GM06990 (cell line): ENCODE results near the gene CNST.
A peak's percentile ranks its signal among the peaks of the same experiment; 100 is the strongest.

Experiments
- DNase-seq: peaks from one replicate; pipeline ENCODE4 v3.0.0-alpha.2; 2011; ENCODE audit not compliant: insufficient read length; ENCODE audit errors: extremely low read depth
- H3K27me3 ChIP-seq: replicated peaks from 2 replicates; pipeline ENCODE4 v1.6.0; 2011; ENCODE audit warnings: low read length; ENCODE audit not compliant: control insufficient read depth, insufficient read depth
- H3K36me3 ChIP-seq: 2 replicates; pipeline ENCODE4 v1.5.1; 2011; ENCODE audit warnings: low read length; ENCODE audit not compliant: control insufficient read depth, insufficient read depth
- H3K4me3 ChIP-seq: replicated peaks from 2 replicates; pipeline ENCODE4 v1.5.1; 2011; ENCODE audit warnings: low read depth, mild to moderate bottlenecking, control low read depth, low read length
- TF ChIP-seq, protein P1 (sequence below): IDR thresholded peaks from 2 replicates; pipeline ENCODE4 v1.5.1; 2011; ENCODE audit warnings: low read length, control low read depth, mild to moderate bottlenecking, inconsistent platforms; ENCODE audit not compliant: insufficient read depth, poor library complexity, severe bottlenecking

Gene CNST

DNA sequence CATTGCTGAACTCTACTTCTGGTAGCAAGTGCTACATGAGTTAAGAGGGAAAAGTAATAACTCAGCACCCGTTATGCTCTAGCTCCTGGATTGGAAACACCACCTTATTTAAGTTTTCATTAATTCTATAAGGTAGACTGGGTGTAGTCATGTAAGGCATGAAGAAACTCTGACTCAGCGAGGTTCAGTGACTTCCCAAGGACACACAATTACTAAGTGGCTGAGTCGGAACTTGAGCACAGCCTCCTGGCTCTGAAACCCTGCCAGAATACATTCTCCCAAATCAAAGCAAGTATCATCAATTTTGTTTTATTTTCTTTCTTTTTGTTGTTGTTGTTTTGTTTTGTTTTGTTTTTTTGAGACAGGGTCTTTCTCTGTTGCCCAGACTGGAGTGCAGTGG lies 128.9 kb downstream of the CNST start:
- TF ChIP-seq, protein P1, sequence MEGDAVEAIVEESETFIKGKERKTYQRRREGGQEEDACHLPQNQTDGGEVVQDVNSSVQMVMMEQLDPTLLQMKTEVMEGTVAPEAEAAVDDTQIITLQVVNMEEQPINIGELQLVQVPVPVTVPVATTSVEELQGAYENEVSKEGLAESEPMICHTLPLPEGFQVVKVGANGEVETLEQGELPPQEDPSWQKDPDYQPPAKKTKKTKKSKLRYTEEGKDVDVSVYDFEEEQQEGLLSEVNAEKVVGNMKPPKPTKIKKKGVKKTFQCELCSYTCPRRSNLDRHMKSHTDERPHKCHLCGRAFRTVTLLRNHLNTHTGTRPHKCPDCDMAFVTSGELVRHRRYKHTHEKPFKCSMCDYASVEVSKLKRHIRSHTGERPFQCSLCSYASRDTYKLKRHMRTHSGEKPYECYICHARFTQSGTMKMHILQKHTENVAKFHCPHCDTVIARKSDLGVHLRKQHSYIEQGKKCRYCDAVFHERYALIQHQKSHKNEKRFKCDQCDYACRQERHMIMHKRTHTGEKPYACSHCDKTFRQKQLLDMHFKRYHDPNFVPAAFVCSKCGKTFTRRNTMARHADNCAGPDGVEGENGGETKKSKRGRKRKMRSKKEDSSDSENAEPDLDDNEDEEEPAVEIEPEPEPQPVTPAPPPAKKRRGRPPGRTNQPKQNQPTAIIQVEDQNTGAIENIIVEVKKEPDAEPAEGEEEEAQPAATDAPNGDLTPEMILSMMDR = no peak
- Histone ChIP-seq H3K4me3 (no peak overlapping the region), H3K36me3 (no peaks in the 10 kb centered on the region), H3K27me3 (no peaks in the 10 kb centered on the region)
- no peak for DNase-seq

DNA sequence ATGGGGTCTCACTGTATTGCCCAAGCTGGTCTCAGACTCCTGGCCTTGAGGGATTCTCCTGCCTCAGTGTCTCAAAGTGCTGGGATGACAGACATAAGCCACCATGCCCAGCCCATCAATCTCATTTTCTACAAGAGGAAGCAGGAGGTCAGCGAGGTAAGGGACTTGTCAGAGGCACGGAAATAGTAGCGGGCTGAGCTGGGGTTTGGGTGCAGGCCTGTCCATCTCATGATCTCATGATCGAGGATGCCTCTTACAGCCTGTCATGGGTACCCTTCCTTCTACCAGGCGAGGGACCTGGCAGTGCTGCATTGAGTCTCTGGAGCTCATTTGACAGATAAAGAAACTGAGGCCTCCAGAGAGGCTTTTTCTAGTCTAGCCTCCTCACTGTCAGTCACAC lies 129.4 kb downstream of the CNST start:
- Histone ChIP-seq H3K4me3 (no peak overlapping the region), H3K36me3 (no peaks in the 10 kb centered on the region), H3K27me3 (no peaks in the 10 kb centered on the region)
- TF ChIP-seq, protein P1 = no peak
- DNase-seq = no peak

DNA sequence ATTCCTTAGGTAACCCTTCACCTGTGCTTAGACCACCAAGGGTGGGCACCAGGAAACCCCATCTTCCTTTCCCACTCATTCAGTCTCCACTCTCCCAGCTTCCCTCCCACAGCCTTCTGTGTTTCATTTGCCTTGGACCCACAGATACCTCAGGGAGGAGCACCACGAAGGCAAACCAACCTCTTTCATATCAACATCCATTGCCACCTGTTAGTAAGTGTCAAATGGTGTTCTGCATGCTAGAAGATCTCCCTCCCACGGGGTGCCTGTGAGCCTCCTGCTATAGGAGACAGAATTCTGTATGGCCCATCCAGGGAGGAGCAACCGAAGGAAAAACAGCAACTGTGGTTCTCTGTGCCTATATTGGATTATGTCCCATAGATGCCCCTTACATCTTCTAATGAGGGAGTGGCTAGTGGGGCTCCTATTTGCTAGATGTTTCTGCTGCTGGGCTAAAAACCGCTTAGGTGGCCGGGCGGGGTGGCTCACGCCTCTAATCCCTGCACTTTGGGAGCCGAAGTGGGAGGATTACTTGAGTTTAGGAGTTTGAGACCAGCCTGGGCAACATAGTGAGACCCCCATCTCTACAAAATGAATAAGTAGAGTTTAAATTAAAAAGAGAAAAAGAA lies 132.3 kb downstream of the CNST start:
- TF ChIP-seq, protein P1 = no peak
- no peak for DNase-seq
- Histone ChIP-seq H3K27me3 (no peaks in the 10 kb centered on the region), H3K4me3 (peak overlapping the region; percentile 46), H3K36me3 (no peaks in the 10 kb centered on the region)

GRCh38 chr1:246699095-246699735 lies 133.0 kb downstream of the CNST start:
- peak overlapping the region; percentile 46 for H3K4me3 ChIP-seq
- H3K36me3 ChIP-seq = no peaks in the 10 kb centered on the region
- DNase-seq = peak; percentile 77
- TF ChIP-seq, protein P1 = peak; percentile 86
- no peaks in the 10 kb centered on the region for H3K27me3 ChIP-seq

- Histone ChIP-seq H3K36me3 (no peaks in the 10 kb centered on the region), H3K4me3 (no peak overlapping the region), H3K27me3 (no peaks in the 10 kb centered on the region)
- TF ChIP-seq, protein P1 = no peak
- DNase-seq = no peak
Observed at GRCh38 chr1:246703581-246703980, 137.3 kb downstream of the CNST start.
